AG10803 (cell line): ENCODE results near the gene CAMSAP1.

ENCODE experiments used
- DNase-seq: peaks from one replicate; pipeline ENCODE4 v3.0.0; 2010; ENCODE audit warnings: low read depth
- H3K4me3 ChIP-seq: 2 replicates; pipeline ENCODE4 v1.5.1; 2011; ENCODE audit warnings: mild to moderate bottlenecking, low read length, control low read depth
- TF ChIP-seq, protein P1 (sequence below): conservative IDR thresholded peaks from 2 replicates; pipeline ENCODE4 v1.5.1; 2011; ENCODE audit warnings: mild to moderate bottlenecking, low read length, control low read depth, inconsistent platforms

Gene CAMSAP1

DNA sequence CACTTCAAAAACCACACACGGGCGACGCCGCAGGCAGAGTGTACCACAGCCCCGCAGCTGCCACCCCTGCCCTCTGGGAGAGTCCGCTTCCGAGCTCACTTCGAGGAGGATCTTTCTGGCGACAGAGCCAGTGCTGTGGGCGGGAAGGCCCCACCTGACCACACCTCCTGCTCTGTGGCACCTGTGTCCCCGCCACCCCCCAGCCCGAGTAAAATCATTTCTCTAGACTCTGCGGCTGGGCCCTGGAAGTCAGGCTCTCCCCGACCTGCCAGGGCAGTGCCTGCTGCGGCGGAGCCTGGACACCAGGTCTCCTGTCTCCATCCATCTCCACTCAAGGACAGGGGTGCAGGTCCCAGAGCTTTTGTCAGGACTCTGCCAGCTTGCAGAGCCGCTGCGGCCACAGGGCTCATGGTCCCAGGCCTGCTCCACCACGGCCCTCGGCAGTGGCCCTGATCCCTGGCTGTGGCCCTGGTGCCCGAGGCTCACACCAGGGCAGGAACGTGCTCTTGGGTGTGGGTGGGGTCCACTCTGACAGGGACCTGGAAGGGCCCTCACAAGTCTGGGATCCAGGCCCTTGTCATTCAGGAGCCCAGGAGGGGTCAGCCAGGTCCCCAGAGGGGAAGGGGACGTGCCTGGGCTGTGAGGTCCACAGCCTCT, 20.9 kb upstream of the CAMSAP1 start:
- DNase-seq = no peak
- no peak overlapping the region for H3K4me3 ChIP-seq
- TF ChIP-seq, protein P1, sequence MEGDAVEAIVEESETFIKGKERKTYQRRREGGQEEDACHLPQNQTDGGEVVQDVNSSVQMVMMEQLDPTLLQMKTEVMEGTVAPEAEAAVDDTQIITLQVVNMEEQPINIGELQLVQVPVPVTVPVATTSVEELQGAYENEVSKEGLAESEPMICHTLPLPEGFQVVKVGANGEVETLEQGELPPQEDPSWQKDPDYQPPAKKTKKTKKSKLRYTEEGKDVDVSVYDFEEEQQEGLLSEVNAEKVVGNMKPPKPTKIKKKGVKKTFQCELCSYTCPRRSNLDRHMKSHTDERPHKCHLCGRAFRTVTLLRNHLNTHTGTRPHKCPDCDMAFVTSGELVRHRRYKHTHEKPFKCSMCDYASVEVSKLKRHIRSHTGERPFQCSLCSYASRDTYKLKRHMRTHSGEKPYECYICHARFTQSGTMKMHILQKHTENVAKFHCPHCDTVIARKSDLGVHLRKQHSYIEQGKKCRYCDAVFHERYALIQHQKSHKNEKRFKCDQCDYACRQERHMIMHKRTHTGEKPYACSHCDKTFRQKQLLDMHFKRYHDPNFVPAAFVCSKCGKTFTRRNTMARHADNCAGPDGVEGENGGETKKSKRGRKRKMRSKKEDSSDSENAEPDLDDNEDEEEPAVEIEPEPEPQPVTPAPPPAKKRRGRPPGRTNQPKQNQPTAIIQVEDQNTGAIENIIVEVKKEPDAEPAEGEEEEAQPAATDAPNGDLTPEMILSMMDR = no peak

DNA sequence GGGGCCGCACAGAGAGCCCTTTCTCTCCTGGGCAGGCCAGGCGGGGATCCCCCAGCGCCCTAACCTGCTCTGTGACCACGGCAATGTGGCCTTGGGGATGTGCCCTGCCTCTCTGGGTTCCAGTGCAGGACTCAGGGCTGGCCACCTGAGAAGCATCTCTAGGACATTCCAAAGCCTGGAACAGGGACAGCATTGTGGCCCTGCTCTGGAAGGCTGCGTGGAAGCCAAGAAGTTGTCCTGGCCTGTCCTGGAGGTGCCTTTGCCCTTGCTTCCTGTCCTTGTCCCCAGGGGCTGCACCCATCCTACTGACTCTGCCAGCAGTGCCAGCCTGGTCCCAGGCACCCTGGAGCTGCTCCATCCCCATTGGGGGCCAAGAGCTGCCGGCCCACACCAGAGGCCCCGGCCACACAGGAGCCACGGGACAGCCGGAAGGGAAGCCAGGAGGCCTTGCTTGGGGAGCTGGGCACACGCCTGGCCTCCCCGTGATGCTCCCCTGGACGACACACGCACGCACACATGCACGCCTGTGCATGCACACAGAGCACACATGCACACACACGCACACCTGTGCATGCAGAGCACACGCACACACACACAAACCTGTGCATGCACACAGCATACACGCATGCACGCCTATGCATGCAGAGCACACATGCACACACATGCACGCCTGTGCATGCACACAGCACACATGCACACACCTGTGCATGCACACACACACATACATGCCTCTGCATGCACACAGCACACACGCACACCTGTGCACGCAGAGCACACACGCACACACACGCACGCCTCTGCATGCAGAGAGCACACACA, 20.1 kb upstream of the CAMSAP1 start:
- H3K4me3 ChIP-seq = no peak overlapping the region
- TF ChIP-seq, protein P1 = no peak
- DNase-seq = no peak

DNA sequence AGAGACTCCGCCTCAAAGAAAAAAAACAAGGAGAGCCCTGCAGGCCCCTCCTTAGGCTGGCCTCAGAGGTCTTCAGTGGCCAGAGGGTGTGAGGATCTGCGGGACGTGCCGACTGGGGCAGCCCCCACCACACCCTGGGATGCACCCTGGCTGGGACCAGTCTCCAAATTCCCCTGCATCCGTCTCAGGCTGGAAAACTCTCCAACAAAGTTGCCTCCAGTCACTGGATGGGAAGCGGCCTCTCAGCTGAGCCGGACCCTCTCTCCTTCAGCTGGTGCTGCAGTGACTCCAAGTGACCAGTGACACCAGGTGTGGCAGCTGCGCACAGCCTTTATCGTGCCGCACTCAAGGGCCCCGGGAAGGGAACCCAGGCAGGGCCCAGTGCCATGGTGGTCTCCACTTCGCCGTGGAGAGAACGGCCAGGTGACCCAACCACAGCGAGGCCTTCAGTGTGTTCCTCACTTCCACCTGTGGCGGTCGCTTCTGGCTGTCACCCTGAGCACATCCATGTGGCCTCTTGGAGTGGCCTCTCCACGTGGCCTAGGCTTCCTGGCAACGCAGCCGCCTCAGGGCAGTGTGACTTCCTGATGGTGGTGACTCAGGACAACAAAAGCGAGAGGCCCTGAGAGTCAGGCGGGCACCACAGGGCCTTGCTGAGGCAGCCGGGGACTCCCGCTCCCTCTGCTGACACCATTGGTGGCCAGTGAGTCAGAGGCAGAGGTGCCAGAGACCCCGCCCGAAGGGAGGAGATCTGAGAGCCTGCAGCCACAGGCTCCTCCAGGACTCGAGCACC, 19.3 kb upstream of the CAMSAP1 start:
- no peak overlapping the region for H3K4me3 ChIP-seq
- peak; percentile 82 for DNase-seq
- TF ChIP-seq, protein P1 = no peak

DNA sequence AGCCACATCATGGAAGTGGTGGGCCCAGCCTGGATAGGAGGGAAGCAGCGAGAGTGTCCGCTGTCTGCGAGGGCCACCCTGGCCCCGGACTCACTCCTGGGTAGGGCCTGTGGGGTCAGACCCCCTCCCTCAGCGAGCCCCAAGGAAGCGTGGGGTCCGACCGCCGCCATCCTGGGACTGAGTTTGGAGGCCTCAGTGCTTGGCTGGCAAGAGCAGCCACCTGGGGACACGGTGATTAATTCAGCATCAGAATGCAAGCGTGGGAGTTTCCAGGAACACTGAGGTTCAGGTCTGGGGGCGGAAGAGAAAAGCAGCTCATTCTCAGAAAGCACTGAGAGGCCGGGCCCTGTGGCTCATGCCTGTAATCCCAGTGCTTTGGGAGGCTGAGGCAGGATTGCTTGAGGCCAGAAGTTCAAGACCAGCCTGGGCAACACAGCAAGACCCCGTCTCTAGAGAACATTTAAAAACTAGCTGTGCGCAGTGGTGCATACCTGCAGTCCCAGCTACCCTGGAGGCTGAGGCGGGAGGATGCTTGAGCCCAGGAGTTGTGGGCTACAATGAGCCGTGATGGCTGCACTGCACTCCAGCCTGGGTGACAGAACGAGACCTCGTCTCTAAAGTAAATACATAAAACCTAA, 18.3 kb upstream of the CAMSAP1 start:
- DNase-seq = no peak
- TF ChIP-seq, protein P1 = no peak
- H3K4me3 ChIP-seq = no peak overlapping the region

DNA sequence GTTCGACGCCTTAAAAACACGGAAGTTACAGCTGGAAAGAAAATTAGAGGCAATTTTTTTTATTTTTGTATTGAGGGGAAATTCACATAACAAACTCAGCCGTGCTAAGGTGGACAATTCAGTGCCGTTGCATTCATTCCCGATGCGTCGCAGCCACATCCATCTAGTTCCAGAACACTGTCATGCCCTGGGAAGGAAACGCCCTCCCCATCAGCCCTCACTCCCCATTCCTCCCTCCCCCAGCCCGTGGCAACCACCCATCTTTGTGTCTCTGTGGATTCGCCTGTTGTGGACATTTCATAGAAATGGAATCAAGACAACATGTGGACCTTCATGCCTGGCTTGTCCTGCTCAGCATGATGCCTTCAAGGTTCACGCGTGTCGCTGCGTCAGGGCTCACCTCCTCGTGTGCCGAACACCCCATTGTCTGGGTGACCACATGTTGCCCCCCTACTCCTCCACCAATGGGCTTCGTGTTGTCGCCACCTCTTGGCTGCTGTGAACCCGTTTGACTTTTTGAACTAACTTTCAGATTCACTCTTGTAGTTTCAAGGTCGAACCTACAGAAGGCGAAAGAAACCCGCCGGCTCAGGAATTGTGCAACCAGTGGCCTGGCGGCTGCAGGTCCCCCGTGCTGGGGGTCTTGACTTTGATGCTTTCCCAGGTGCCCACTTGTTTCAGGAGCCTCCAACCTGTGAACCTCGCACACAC, 17.4 kb upstream of the CAMSAP1 start:
- TF ChIP-seq, protein P1 = no peak
- no peak overlapping the region for H3K4me3 ChIP-seq
- peak; percentile 19 for DNase-seq

DNA sequence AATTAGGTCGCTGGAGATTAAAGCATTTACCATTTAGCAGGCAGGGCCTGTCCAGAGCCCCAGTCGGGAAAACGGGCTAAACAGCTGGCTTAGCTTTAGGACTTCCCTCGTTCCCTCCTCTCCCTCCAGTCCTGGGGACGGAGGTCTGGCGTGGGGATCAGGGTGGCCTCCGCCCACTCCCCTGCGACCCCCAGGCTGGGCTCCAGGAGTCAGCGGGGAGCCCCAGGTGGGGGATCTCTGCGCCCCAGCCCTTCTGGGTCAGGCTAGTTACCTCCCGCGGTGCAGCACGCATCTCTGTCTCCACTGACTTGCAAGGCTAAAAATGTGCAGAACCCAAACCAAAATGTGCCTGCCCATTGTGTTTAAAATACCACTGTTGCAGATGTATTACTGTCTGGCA, 16.2 kb upstream of the CAMSAP1 start:
- TF ChIP-seq, protein P1 = no peak
- H3K4me3 ChIP-seq = no peak overlapping the region
- no peak for DNase-seq
